Parathyroid adenoma (tissue), 2 donors: ENCODE results near the gene SEMA5B.

Source experiments
- H2AFZ ChIP-seq: fragments of 300-600 bp; sonication (generic); one replicate; pipeline ENCODE4 v1.7.0; 2017; ENCODE audit warnings: antibody characterized with exemption, mild to moderate bottlenecking
- H3K27ac ChIP-seq: fragments of 300-600 bp; sonication (generic); one replicate; pipeline ENCODE4 v1.7.0; 2017
- H3K27me3 ChIP-seq: fragments of 300-600 bp; sonication (generic); one replicate; pipeline ENCODE4 v1.7.0; 2017; ENCODE audit warnings: low read length; ENCODE audit not compliant: control insufficient read depth, insufficient read depth
- H3K36me3 ChIP-seq: fragments of 300-600 bp; sonication (generic); one replicate; pipeline ENCODE4 v1.7.0; 2017; ENCODE audit warnings: low read length; ENCODE audit not compliant: control insufficient read depth, insufficient read depth
- H3K4me1 ChIP-seq: fragments of 300-600 bp; sonication (generic); one replicate; pipeline ENCODE4 v1.7.0; 2017; ENCODE audit warnings: control low read depth
- H3K4me2 ChIP-seq: fragments of 300-600 bp; sonication (generic); one replicate; pipeline ENCODE4 v1.7.0; 2017; ENCODE audit warnings: low read length
- H3K4me3 ChIP-seq: fragments of 300-600 bp; sonication (generic); one replicate; pipeline ENCODE4 v1.7.0; 2017; ENCODE audit warnings: low read depth, low read length
- H3K79me2 ChIP-seq: fragments of 300-600 bp; sonication (generic); one replicate; pipeline ENCODE4 v1.7.0; 2017; ENCODE audit warnings: control low read depth
- H3K9ac ChIP-seq: fragments of 300-600 bp; sonication (generic); one replicate; pipeline ENCODE4 v1.7.0; 2017; ENCODE audit warnings: mild to moderate bottlenecking
- H3K9me3 ChIP-seq: fragments of 300-600 bp; sonication (generic); one replicate; pipeline ENCODE4 v1.7.0; 2017; ENCODE audit warnings: low read length; ENCODE audit not compliant: control insufficient read depth
- CTCF ChIP-seq: fragments of 300-600 bp; sonication (generic); IDR thresholded peaks from one replicate; pipeline ENCODE4 v1.7.0; 2017; ENCODE audit warnings: antibody characterized with exemption, mild to moderate bottlenecking
- donor health status: primary hyperparathyroidism.

SEMA5B gene

GRCh38 chr3:122967765-122968164 lies 59.8 kb downstream of the SEMA5B start:
- Histone ChIP-seq H3K27ac (no peak overlapping the region), H3K36me3 (no peaks in the 10 kb centered on the region), H3K4me1 (no peaks in the 10 kb centered on the region), H3K9ac (no peak overlapping the region), H3K27me3 (no peaks in the 10 kb centered on the region), H3K4me2 (no peak overlapping the region), H3K79me2 (no peaks in the 10 kb centered on the region), H3K9me3 (no peaks in the 10 kb centered on the region), H3K4me3 (no peak overlapping the region), H2AFZ (no peak overlapping the region)
- no peak for TF ChIP-seq CTCF

GRCh38 chr3:122967356-122967755 lies 60.2 kb downstream of the SEMA5B start:
- Histone ChIP-seq H3K27me3 (no peaks in the 10 kb centered on the region), H3K4me3 (no peak overlapping the region), H3K27ac (no peak overlapping the region), H3K9ac (no peak overlapping the region), H2AFZ (no peak overlapping the region), H3K4me2 (no peak overlapping the region), H3K79me2 (no peaks in the 10 kb centered on the region), H3K36me3 (no peaks in the 10 kb centered on the region), H3K4me1 (no peaks in the 10 kb centered on the region), H3K9me3 (no peaks in the 10 kb centered on the region)
- TF ChIP-seq CTCF = no peak

GRCh38 chr3:122966045-122966444 lies 61.5 kb downstream of the SEMA5B start:
- no peaks in the 10 kb centered on the region for H3K36me3 ChIP-seq
- H3K9ac ChIP-seq = no peak overlapping the region
- H3K79me2 ChIP-seq = no peaks in the 10 kb centered on the region
- H2AFZ ChIP-seq = no peak overlapping the region
- no peaks in the 10 kb centered on the region for H3K27me3 ChIP-seq
- H3K4me3 ChIP-seq = no peak overlapping the region
- no peak overlapping the region for H3K27ac ChIP-seq
- no peaks in the 10 kb centered on the region for H3K4me1 ChIP-seq
- no peaks in the 10 kb centered on the region for H3K9me3 ChIP-seq
- TF ChIP-seq CTCF = no peak
- H3K4me2 ChIP-seq = no peak overlapping the region

- H3K9ac ChIP-seq = no peak overlapping the region
- H3K4me3 ChIP-seq = no peak overlapping the region
- H3K27ac ChIP-seq = no peak overlapping the region
- no peaks in the 10 kb centered on the region for H3K9me3 ChIP-seq
- H3K79me2 ChIP-seq = no peaks in the 10 kb centered on the region
- H2AFZ ChIP-seq = no peak overlapping the region
- TF ChIP-seq CTCF = no peak
- H3K4me2 ChIP-seq = no peak overlapping the region
- no peaks in the 10 kb centered on the region for H3K27me3 ChIP-seq
- no peaks in the 10 kb centered on the region for H3K36me3 ChIP-seq
- H3K4me1 ChIP-seq = no peaks in the 10 kb centered on the region
Measured at GRCh38 chr3:122964811-122965210, 62.8 kb downstream of the SEMA5B start.

- no peak for TF ChIP-seq CTCF
- Histone ChIP-seq H3K27ac (no peak overlapping the region), H3K36me3 (no peaks in the 10 kb centered on the region), H3K9me3 (no peaks in the 10 kb centered on the region), H3K27me3 (no peaks in the 10 kb centered on the region), H3K9ac (no peak overlapping the region), H3K4me2 (no peak overlapping the region), H3K79me2 (no peaks in the 10 kb centered on the region), H3K4me1 (no peaks in the 10 kb centered on the region), H3K4me3 (no peak overlapping the region), H2AFZ (no peak overlapping the region)
Measured at GRCh38 chr3:122962149-122962548, 65.4 kb downstream of the SEMA5B start.
